Stimulated activated CD8-positive, alpha-beta memory T cell treated with anti-CD3 and anti-CD28 coated beads, Interleukin-12 subunit alpha, Interleukin-12 subunit beta, amount 100 ng/mL, for 24 hours (primary cell): Measurements from ENCODE around the gene CLRN3.

Experiments used
- DNase-seq: peaks from one replicate; pipeline ENCODE4 v3.0.0-alpha.2; 2020; ENCODE audit errors: extremely low read depth

CLRN3 gene

DNA sequence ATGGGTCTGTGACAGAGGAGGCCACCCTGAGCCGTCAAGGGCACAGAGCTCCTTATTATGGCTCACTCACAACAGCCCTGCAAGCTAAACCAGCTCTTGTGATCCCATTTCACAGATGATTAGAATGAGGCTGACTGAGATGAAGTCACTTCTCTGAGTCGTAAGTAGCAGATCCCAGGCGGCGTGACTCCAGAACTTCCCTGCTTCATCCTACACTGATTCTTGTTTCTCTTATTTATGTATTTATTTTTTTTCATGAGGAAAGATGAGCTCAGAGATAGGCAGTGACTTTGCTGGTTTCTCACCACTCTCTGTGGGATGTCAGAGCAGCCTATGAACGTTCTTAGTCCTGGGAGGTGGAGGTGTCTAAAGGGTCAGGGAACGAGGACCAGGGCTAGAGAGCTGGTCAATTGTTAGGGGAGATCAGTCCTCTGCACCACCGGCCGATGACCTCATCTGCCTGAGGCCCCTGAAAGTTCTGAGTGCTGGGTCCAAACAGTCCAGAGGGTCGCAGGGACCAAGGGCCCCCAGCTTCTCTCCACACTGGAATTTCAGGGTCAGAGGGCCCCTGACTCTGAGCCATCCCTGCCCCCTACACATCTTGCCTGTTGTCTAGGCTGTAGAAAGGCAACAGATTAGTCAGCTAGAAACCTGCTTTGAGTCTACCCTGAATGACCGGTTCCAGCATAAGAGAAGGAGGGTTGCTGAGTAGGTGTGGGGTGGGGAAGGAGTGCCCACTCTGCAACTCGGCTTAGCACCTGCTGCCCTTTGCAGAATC, 17.9 kb downstream of the CLRN3 start:
- no peak for DNase-seq

DNA sequence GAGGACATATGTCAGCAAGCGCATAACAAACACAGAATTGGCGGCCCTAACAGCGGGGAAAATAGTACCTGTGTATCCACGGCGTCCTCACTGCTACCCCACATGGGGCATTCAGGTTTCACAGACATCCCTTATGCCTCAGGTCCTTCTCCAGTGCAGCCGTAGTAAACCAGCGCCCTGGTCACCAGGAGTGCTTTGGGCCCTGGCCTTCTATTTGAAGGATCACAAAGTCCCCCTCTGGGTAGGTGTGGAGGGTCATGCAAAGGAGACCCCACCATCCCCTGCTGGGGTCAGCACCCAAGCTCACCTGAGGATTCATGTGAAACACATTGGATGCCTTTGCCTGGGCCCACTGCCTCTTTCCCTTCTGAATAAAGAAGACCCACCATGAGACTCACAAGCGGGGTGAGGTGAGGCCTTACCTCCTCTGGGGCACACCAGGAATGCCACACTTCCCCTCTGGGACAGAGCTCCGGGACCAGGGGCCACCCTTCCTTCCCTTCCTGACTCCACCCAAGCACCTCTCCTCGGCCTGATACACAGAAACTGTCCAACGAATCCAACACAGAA, 18.8 kb downstream of the CLRN3 start:
- DNase-seq, result no peak

DNA sequence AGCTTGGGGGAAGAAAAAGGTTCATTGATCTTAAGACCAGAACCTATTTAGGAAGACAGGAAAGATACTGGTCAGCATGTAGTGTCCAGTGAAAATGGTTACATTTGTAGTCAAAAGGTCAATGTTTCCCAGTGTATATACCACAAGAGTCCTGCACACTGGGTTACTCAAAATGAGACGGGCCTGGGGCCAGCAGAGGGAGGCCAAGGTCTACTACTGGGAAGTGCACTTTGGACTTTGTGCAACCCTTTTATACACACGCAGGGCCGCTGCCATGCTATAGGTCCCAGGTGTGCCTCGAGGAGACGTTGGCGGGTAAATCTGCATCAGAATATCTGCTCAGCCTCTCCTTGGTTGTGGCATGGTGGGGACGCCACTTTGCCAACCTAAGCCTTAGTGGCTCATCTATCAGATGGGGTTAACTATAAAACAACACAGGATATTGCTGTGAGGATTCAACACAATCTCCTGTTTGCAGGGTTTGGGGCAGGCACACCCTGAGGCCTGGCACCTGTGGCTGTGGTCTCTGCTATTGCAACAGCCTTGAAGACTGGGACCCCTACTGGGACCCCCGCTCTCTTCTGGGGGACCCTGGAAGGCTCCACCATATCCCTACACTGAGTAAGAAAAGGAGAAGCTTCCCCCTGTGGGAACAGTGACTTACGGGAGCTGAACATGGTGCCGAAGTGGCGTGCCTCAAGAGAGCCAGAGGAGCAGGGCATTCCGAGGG, 19.7 kb downstream of the CLRN3 start:
- DNase-seq, result no peak

DNA sequence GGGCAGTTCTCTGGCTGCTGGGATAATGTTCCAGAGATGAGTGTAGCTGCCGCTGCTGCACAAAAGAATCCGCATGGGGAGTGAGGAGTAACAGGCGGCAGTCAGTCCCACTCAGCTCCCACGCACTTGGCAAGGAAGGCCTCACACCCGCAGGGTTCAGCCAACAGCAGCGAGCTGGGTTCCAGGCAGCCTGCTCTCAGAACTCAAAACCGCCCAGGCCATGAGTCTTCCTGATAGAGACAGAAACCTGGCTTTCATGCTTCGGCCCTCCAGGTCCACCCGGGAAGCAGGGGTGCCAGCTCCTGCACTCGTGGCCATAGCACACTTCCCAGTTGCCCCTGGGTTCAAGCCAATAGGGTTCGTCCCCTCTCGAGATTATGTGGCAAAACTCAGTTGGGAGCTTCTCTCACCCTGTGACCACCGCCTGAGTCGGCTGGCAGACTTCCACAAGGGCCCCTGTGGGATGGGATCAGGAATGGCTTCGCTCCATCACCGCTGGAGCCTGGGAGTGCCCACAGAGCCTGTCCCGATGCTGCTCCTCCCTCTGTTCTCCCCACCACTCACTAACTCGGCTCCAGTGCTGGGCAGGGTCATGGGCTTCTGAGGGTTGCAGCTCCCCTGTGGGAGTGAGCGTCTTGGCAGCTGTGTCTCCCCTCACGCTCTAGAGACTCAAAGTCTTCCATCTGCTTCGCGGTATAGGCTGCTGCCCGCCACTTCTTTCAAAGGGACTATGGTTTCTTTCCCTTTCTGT, 20.6 kb downstream of the CLRN3 start:
- DNase-seq, result no peak

DNA sequence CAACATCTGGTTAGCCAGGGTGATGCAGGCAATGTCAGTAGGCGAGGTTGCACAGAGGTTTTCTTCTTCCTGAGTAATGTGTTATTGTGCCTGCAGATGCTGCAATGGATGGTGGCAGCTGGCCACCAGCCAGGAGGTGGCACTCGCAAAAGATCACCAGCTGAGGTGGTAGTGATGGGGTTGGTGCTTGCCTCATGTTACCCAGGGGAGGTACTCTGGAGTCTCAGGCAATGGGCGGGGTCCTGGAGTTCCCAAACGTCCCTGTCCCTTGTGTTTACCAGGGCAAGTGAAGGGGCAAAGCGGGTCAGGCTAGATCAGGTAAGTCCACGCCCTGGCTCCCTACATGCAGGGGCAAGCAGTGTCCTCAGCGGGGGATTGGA, 21.1 kb downstream of the CLRN3 start:
- no peak for DNase-seq

DNA sequence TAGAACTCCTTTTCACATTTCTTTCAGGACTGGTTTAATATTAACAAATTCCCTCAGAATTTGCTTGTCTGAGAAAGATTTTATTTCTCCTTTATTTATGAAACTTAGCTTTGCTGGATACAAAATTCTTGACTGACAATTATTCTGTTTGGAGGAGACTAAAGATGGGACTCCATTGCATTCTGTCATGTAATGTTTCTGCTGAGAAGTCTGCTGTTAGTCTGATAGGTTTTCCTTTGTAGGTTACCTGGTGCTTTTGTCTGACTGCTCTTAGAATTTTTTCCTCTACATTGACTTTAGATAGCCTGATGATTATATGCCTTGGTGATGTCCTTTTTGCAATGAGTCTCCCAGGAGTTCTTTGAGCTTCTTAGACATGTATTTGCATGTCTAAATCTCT, 23.4 kb downstream of the CLRN3 start:
- no peak for DNase-seq

DNA sequence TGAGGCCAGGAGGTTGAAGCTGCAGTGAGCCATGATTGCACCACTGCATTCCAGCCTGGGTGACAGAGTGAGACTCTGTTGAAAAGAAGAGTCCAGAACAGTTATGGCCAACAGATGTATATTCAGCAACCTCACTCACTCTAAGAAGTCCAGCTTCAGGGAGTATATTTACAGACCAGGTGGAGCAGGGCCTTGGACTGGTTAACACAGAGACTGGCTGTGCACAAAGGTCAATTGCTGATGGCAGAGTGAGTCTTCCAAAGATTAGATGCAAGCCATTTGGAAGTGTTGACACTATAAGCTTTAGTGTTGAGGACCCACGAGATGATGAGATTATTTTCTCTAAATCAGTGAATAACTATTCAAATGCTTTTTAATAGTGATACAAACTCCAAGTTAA, 24.9 kb downstream of the CLRN3 start:
- no peak for DNase-seq

DNA sequence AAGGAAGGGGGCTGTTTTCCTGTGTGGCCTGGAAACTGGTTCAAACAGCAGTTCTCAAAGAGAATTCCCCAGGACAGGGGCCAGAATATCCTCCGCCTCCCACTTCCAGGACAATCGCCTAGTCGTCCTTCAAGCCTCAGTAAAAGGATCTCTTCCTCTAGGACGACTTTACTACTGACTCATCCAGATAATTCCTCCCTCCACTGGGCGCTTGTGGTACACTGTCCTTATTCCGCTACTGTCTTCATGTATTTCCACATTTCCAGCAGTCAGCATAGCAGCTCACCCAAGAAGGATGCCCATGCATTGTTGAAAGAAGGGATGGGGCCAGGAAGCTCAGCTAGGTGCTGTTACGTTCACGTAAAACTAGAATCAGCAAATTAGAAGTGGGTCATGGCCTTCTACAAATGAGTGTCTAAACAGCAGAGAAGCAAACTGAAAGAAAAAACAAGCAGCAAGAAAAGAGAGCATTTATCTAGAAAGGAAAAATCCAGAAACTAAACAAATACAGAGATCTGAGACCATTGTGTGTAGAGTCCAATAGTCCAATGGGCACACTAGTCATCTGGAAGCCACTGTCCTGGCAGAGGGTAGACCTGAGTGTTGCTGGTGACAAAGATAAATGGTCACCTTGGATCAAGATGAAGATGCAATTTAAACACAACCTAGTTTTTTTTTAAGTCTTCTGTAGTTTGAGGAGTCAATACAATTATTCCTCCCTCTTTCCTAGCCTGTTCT, 26.3 kb downstream of the CLRN3 start:
- no peak for DNase-seq

DNA sequence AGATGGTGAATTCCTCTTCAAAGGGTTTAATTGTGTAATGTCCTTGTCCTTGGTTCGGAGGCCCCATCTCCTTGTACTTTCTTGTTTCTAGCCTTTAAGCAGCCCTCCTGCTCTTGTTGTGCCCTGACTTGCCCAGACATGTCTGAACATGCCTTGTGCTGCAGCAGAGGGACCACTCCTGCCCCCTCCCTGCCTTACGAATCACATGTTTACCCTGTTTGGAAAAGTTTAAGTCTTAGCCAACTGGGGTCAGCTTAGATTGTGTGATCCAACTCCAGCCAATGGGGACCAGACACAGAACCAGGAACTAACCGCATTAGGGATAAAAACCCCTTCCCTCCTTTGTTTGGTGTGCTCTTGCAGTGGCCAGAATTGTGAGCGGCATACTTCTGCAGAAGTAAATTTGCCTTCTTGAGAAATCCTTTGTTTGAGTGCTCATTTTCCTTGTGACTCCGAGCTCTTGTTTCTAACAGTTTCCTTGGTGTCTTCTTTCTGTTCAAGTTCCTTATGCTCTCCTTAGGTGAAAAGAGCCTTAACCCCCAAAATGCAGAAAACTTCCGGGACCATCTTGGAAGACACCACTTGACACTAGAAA, 29.4 kb downstream of the CLRN3 start:
- DNase-seq, result no peak

DNA sequence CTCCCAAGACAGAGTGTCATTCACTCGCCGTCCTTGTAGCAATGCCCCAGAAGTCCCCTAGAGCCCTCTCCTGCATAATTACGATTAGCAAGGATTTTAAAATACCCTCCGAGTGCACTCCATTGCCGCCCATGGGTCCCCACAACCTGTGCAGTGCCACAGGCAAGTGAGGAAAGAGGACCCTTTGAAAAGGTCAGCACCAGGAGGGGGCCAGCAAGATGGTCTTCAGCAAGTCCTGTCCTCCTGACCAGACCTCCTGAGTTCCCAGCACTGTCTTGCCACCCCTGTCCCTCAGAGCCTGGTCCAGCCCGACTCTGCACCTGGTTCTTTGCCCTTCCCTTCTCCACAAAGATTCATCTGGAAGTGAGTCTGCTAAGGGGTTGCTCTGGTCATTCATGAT, 32.1 kb downstream of the CLRN3 start:
- DNase-seq, result no peak

DNA sequence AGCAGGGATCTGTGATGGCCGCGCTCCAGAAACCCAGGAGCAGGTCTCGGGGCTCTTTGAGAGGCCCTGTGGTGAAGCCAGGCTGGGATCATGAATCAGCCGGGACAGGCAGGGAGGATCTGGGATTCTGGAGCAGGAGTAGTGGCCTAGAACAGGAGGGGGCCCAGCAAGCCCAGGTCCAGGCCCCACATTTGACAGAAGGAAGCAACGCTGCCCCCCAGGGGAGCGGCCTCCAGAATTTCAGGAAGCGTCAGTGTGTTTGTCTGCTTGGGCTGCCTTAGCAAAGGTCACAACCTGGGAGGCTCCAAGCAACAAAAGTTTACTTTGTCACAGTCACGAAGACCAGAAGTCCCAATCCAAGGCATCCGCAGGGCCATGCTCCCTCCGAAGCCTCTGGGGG, 36.8 kb downstream of the CLRN3 start:
- DNase-seq, result no peak

DNA sequence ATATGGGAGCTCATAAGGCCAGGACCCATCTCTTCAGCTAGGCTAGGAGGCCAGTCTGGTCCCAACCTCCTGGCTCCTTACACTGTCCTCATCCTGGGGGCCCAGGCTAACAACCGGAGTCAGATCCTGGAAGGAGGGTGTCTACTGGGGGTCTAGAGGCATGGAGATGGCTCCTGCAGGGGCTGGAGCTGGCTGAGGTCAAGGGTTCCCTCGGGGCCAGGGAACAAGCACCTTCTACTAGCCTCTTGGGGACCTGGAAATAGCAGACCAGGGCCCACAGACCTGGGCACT, 37.2 kb downstream of the CLRN3 start:
- DNase-seq, result no peak

DNA sequence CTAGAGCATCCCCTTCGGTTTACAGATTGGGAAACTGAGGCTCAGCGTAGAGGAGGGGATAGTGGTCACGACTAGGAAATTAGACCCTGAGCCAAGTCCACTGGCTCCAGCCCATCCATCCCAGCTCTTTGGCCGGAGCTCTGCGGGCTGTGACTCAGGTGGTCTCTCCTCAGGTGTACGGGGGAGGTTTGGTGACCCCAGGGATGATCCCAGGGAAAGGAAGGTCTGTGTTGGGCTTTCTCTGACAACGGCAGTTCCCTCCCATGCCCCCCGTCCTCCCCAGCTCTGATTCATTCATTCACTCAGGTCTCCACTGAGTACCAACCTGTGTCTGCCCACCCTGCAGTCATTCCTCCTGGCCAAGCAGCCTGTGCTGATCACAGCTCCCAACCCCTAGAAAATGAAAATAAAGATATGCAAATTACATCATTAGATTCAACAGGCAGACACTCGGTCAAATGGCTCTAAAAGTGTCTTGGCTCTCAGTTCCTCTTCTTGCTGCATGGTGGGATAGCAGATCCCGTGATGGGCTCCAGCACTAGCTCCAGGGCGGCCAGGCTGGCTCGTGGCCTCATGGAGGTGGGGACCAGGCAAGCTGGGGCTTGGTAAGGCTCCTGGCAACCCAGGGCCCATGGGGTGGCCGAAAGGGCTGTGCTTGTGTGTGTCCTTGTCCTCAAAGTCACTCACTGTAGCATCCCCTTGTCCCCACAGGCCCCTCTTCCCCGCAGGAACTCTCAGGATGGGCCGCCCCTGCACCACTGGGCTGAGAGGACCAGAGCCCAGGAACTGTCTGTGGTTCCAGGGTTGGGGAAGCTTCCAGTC, 37.8 kb downstream of the CLRN3 start:
- no peak for DNase-seq

DNA sequence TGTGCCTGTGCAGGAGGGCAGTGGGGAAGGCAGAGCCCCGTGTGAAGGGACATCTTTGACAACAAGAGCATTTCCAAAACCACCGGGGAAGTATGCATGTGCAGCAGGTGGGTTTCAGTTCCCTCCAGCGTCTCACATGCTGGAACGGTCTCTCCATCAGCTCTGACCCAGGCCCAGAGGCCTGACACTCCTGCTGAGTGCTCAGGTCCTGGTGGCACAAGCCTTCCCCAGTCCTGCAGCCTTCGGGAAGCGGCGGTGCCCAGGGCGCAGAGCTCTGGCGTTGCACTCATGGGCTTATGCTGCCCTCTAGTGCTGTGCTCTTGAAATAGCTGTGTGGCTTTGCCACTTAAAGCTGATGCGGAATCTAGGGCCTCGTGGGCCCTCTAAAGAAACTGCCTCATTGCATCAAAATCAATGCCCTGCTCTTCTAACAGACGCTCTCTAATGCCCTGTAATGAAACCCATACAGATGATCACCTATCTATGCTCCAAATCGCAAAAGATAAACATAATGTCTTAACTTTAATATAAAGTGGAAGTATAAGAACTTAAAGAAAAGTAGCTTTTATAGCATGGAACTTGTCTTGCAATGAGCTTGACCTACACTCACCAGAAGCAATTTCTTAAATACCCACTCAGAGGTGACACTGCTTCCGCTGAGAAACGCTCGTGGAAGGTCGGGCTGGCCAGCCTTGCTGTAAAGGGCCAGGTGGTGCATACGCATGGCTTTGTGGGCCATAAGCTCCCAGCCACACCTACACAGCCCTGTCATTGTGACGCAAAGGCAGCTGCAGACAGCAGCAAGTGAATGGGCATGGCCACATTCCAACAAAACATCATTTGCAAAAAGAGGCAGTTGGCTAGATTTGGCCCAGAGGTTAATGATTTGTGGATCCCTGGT, 38.6 kb downstream of the CLRN3 start:
- no peak for DNase-seq

DNA sequence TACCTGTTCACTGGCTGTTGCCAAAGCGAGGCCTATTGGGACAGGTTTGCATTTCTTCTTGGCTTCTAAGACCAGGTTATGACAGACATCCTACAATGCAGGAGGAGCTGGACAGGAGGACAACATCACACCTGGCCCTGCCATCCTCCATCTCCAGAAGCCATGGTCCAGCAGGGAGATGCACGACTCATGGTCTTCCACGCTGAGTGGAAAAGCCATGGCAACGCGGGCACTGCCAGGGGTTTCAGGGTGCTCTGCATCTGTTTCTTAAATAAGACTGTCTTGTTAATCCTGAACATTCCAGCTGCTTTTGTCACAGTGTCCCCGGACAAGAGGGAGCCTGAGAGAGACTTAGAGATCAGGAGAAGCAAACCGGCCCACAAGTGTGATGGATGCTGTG, 40.3 kb downstream of the CLRN3 start:
- DNase-seq, result no peak

DNA sequence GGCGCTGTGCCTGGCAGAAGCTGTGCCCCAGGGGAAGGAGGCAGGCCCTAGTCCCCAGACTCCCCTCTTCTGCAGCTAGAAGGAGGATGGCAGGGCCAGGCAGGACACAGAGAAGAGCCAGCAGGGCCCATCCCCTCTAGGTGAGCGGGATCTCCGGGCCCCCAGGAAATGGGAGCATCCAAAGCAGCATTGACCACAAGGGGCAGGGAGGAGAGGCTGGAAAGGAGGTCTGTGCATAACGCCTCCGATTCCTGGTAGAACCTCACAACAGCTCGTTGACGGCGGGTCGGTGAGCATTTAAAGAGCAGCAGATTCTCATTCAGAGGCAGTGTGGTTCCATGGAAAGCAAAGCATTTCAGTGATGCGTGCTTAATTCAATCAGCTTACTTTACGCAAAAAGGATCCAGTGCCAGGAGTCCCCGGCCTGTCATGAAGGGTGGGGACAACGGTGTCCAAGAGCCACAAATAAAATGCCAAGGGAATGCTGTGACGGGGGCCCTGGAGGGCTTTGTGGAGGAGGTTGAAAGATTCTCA, 41.0 kb downstream of the CLRN3 start:
- DNase-seq, result no peak

DNA sequence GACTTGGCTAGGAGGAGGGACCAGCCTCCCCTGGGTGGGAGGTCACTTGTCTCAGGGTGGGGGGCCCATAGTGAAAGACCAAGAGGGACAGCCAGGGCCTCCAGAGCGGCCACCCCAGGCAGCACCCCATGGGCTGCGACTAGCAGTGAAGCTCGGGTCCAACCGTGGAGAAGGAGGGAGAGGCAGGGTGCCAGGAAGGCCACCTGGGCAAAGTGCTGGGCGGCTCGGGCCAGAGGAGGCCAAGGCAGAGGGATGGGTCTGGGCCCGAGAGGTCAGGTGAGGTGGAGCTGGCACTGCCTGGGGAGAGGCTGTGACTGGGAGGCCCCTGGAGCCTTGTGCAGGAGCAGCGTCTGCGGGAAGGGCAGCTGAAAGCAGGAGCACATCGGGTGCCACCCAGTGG, 41.8 kb downstream of the CLRN3 start:
- no peak for DNase-seq

DNA sequence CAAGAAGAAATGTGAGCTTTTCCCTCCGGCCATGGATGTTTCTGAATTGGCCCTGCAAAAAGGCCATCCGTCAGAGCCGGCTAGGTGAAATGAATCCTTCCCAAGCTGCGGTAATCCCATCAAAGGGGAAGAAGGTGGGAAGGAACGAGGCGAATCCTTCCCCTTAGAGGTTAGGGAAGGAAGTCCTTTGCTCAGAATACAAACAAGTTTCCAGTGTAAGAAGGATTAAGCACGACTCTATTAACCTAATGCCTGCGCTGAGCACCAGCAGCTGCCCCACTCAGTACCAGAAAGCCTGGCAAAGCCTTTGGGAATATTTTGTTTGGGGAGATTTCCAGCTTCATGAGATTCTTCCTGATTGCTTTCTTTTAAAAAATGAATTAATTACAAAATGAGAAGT, 42.8 kb downstream of the CLRN3 start:
- no peak for DNase-seq

DNA sequence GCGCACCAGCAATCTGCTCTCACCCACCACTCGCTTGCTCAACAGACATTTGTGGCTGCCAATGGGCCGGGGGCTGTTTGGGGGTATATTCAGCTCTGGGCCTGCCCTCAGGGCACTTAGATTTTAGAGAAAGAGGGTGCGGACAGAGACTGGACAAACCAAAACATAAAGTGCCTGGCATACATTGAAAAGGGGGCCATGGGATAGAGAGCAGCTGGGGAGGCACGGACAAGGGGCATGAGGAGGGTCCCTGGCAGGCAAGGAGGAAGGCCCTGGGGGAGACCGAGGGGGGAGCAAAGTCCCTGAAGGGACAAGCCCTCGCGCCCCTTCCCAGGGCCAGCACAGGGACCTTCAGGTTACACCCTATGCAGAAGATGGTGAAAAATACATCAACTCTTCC, 43.5 kb downstream of the CLRN3 start:
- no peak for DNase-seq
